Prostate gland (tissue), 2 donors: Measurements from ENCODE around the gene ODAPH. TPM values are rescaled to one million over a fixed set of nuclear protein-coding genes. Genes with fewer than 3 reads are reported as not detected.

ENCODE experiments used
- DNase-seq: peaks from one replicate; pipeline ENCODE4 v3.0.0-alpha.2; 2019; ENCODE audit warnings: low spot score
- H3K27ac ChIP-seq, 2 donors: fragments of 200-600 bp; sonication (generic); 2 replicates each; pipeline ENCODE4 v1.5.1; 2017 to 2019
- H3K27me3 ChIP-seq: fragments of 200-600 bp; sonication (generic); replicated peaks from 2 replicates; pipeline ENCODE4 v1.5.1; 2019; ENCODE audit not compliant: insufficient read depth
- H3K36me3 ChIP-seq, 2 donors: fragments of 200-600 bp; sonication (generic); 1 replicate in 1 of 2; 2 replicates in 1 of 2; pipeline versions ENCODE4 v1.5.1 to v1.8.1; 2017 to 2019
- H3K4me1 ChIP-seq: fragments of 200-600 bp; sonication (generic); replicated peaks from 2 replicates; pipeline ENCODE4 v1.5.1; 2019
- H3K4me3 ChIP-seq, 2 donors: fragments of 200-600 bp; sonication (generic); 2 replicates each; pipeline ENCODE4 v1.5.1; 2017 to 2019
- H3K9me3 ChIP-seq: fragments of 200-600 bp; sonication (generic); 2 replicates; pipeline ENCODE4 v1.5.1; 2017
- POLR2A ChIP-seq: fragments of 450-650 bp; IDR thresholded peaks from one replicate; pipeline ENCODE4 v1.6.1; 2016; ENCODE audit warnings: antibody characterized with exemption, mild to moderate bottlenecking
- POLR2AphosphoS5 ChIP-seq: sonication (generic); formaldehyde crosslinking; IDR thresholded peaks from one replicate; pipeline ENCODE4 v1.6.1; 2017; ENCODE audit warnings: antibody characterized with exemption
- WGBS: methylation state at CpG from one replicate; pipeline ENCODE4 v1.1.5; 2018; 5-methylcytosine and 5-hydroxymethylcytosine counted together
- intact Hi-C: fragments of 100-400 bp; cut with DNase I; formaldehyde crosslinking; loops from one replicate; pipeline ENCODE4 v1.14.2; 2022
- total RNA-seq, 2 donors: library from RNA; depleted of rRNA; stranded (reverse); fragments of >200 nt; gene quantifications; one replicate each; pipeline ENCODE4 v1.1.0, GENCODE V29; 2016
- TF ChIP-seq, protein P1 (sequence below), 4 experiments: fragments of 200-600 bp in 2 of 4; fragments of 450-650 bp in 2 of 4; sonication (generic) in 2 of 4; IDR thresholded peaks; 1 replicate in 3 of 4; 2 replicates in 1 of 4; pipeline ENCODE4 v1.5.1; 2016 to 2019; ENCODE audit warnings: antibody characterized with exemption in 4 of 4, mild to moderate bottlenecking in 2 of 4, moderate library complexity in 2 of 4

ODAPH gene
- total RNA-seq, 2 donors from 2014 or later, result not detected

DNA sequence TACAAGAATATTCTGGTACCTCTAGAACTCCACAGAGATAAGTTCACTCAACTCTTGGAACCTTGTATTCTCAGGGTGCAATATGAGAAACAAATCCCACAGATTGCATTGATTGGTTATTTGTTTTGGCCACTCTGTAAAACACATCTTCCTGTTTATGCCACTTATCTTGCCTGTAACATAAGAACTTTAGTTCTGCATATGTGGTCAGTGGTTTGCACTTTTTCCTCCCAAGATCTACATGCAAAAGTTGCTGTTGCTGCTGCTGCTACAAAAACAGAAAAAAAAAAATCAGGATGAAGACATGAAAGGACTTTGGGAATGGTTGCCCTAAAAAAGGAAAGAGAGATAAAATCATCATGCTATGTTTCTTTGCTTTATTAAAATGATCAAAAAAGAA lies 9.6 kb downstream of the ODAPH start:
- Histone ChIP-seq H3K27ac (no peak overlapping the region), H3K4me3 (no peak overlapping the region), H3K9me3 (no peaks in the 10 kb centered on the region), H3K36me3 (no peaks in the 10 kb centered on the region), H3K4me1 (no peaks in the 10 kb centered on the region), H3K27me3 (no peaks in the 10 kb centered on the region)
- intact Hi-C loops, result no loop called here
- DNase-seq, result no peak
- TF ChIP-seq POLR2A (no peak), POLR2AphosphoS5 (no peak)
- TF ChIP-seq, protein P1, sequence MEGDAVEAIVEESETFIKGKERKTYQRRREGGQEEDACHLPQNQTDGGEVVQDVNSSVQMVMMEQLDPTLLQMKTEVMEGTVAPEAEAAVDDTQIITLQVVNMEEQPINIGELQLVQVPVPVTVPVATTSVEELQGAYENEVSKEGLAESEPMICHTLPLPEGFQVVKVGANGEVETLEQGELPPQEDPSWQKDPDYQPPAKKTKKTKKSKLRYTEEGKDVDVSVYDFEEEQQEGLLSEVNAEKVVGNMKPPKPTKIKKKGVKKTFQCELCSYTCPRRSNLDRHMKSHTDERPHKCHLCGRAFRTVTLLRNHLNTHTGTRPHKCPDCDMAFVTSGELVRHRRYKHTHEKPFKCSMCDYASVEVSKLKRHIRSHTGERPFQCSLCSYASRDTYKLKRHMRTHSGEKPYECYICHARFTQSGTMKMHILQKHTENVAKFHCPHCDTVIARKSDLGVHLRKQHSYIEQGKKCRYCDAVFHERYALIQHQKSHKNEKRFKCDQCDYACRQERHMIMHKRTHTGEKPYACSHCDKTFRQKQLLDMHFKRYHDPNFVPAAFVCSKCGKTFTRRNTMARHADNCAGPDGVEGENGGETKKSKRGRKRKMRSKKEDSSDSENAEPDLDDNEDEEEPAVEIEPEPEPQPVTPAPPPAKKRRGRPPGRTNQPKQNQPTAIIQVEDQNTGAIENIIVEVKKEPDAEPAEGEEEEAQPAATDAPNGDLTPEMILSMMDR (IDR thresholded peaks at IDR 0.05), result no peak

DNA sequence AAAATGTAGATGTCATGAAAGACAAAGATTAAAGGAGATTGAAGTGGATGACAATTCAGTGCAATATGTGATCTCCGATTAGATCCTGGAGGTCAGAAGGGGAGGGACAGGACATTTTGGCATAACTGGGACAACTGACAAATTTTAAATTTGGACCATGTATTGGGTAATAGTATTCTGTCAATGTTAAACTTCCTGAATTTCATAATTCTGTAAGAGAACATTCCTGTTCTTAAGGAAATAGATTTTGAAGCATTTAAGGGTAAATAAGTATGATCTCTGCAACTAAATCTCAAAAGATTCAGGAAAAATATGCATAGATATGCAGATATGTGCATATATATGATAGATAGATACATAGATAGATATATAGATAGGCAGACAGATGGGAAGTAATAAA lies 11.0 kb downstream of the ODAPH start:
- TF ChIP-seq, protein P1 (IDR thresholded peaks at IDR 0.05), result no peak
- TF ChIP-seq POLR2A, result no peak
- TF ChIP-seq POLR2AphosphoS5, result no peak
- no peak overlapping the region for H3K4me3 ChIP-seq
- H3K36me3 ChIP-seq, result no peaks in the 10 kb centered on the region
- WGBS, result 96% methylated on average over 1 of the region's 1 CpG
- no peak for DNase-seq
- no peak overlapping the region for H3K27ac ChIP-seq
- no peaks in the 10 kb centered on the region for H3K4me1 ChIP-seq
- no peaks in the 10 kb centered on the region for H3K9me3 ChIP-seq
- no peaks in the 10 kb centered on the region for H3K27me3 ChIP-seq
- intact Hi-C loops, result no loop called here

DNA sequence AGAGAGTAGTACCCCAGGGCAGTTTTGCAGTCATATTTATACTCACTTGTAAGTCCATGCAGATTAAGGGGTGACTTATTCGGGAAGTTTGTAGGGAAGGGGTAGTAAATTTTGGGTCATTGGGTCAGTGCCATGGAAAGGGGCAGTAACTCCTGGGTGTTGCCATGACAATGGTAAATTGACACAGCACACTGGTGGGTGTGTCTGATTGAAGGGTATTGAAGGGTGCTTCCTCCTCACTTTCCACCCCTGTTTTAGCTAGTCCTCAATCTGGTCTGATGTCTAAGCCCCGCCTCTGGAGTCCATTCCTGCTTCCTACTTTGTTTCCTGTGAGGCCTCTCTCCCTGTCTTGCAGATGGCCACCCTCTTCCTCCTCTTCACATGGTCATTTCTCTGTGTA lies 11.9 kb downstream of the ODAPH start:
- no peak overlapping the region for H3K27ac ChIP-seq
- intact Hi-C loops, result no loop called here
- H3K27me3 ChIP-seq, result no peaks in the 10 kb centered on the region
- H3K9me3 ChIP-seq, result no peaks in the 10 kb centered on the region
- WGBS, result 93% methylated on average over 2 of the region's 2 CpGs
- no peak for TF ChIP-seq POLR2A
- no peak for TF ChIP-seq POLR2AphosphoS5
- TF ChIP-seq, protein P1 (IDR thresholded peaks at IDR 0.05), result no peak
- no peak for DNase-seq
- H3K36me3 ChIP-seq, result no peaks in the 10 kb centered on the region
- no peak overlapping the region for H3K4me3 ChIP-seq
- no peaks in the 10 kb centered on the region for H3K4me1 ChIP-seq

DNA sequence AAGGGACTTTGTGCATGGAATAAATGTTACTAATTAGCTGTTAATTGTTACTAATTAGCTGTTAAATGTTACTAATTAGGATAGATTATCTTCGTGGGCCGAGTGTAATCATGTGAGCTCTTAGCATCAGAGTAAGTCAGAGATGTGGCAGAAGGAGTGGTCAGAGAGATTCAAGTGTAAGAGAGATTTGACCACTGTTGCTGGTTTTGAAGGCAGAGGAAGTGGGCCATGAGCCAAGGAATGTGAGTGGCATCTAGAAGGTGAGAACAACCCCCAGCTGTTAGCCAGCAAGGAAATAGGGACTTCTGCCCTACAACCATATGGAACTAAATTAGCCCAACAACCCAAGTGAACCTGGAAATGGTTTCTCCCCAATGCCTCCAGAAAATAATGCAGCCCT lies 28.2 kb downstream of the ODAPH start:
- WGBS, result 87% methylated on average over 2 of the region's 2 CpGs
- no peaks in the 10 kb centered on the region for H3K9me3 ChIP-seq
- intact Hi-C loops, result no loop called here

DNA sequence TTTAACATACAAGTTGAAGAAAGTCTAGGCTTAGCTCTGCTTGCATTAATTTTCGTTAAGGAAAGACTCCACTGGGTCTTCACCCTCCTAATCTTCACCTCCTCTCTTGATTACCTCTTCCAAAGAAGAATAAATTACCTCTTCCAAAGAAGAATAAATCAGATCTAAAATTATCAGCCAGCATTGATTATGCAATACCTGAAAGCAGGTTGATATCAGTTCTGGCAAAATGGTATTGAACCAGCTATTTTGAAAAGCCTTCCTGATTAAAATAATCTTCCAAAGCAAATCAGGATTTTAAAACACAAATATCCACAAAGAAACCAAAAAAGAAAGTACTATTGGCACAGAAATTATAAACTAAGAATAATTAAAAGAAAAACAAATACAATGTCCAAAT lies 37.5 kb downstream of the ODAPH start:
- H3K36me3 ChIP-seq, result no peaks in the 10 kb centered on the region
- H3K9me3 ChIP-seq, result no peaks in the 10 kb centered on the region
- no peak overlapping the region for H3K4me3 ChIP-seq
- H3K27ac ChIP-seq, result no peak overlapping the region
- H3K27me3 ChIP-seq, result no peaks in the 10 kb centered on the region
- no peaks in the 10 kb centered on the region for H3K4me1 ChIP-seq
- TF ChIP-seq POLR2AphosphoS5 (no peak), POLR2A (no peak)
- TF ChIP-seq, protein P1 (IDR thresholded peaks at IDR 0.05), result no peak
- intact Hi-C loops, result no loop called here
- DNase-seq, result no peak
- 77% methylated on average over 1 of the region's 1 CpG for WGBS

More for the DNA sequence above, 28.2 kb downstream of the ODAPH start:
- DNase-seq, result no peak
- no peaks in the 10 kb centered on the region for H3K36me3 ChIP-seq
- H3K4me1 ChIP-seq, result no peaks in the 10 kb centered on the region
- H3K27me3 ChIP-seq, result no peaks in the 10 kb centered on the region
- H3K4me3 ChIP-seq, result no peak overlapping the region
- no peak overlapping the region for H3K27ac ChIP-seq
- TF ChIP-seq POLR2A (no peak), POLR2AphosphoS5 (no peak)
- TF ChIP-seq, protein P1 (IDR thresholded peaks at IDR 0.05), result no peak
